NB4 (cell line): Measurements from ENCODE around the gene FMNL2.

ENCODE experiments used
- DNase-seq: peaks from one replicate; pipeline ENCODE4 v3.0.0; 2010; ENCODE audit warnings: low read depth
- H3K4me3 ChIP-seq: one replicate; pipeline ENCODE4 v1.5.1; 2011; ENCODE audit warnings: mild to moderate bottlenecking, low read depth, low read length, moderate library complexity
- MYC ChIP-seq: IDR thresholded peaks from 2 replicates; pipeline ENCODE4 v1.6.1; 2011; ENCODE audit warnings: low read depth, low read length
- POLR2A ChIP-seq: IDR thresholded peaks from 2 replicates; pipeline ENCODE4 v1.6.1; 2011; ENCODE audit warnings: mild to moderate bottlenecking; ENCODE audit not compliant: insufficient read length; ENCODE audit errors: extremely low read depth
- TF ChIP-seq, protein P1 (sequence below): IDR thresholded peaks from one replicate; pipeline ENCODE4 v1.5.1; 2012; ENCODE audit warnings: low read depth, low read length
- TF ChIP-seq, protein P2 (sequence below): IDR thresholded peaks from 2 replicates; pipeline ENCODE4 v1.6.1; 2011; ENCODE audit warnings: low read depth, low read length

The FMNL2 gene

GRCh38 chr2:152349416-152349815, 14.4 kb downstream of the FMNL2 start:
- no peak overlapping the region for H3K4me3 ChIP-seq
- TF ChIP-seq POLR2A: no peak
- TF ChIP-seq, protein P1, sequence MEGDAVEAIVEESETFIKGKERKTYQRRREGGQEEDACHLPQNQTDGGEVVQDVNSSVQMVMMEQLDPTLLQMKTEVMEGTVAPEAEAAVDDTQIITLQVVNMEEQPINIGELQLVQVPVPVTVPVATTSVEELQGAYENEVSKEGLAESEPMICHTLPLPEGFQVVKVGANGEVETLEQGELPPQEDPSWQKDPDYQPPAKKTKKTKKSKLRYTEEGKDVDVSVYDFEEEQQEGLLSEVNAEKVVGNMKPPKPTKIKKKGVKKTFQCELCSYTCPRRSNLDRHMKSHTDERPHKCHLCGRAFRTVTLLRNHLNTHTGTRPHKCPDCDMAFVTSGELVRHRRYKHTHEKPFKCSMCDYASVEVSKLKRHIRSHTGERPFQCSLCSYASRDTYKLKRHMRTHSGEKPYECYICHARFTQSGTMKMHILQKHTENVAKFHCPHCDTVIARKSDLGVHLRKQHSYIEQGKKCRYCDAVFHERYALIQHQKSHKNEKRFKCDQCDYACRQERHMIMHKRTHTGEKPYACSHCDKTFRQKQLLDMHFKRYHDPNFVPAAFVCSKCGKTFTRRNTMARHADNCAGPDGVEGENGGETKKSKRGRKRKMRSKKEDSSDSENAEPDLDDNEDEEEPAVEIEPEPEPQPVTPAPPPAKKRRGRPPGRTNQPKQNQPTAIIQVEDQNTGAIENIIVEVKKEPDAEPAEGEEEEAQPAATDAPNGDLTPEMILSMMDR: no peak
- TF ChIP-seq, protein P2, sequence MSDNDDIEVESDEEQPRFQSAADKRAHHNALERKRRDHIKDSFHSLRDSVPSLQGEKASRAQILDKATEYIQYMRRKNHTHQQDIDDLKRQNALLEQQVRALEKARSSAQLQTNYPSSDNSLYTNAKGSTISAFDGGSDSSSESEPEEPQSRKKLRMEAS: no peak
- no peak for TF ChIP-seq MYC
- no peak for DNase-seq

DNA sequence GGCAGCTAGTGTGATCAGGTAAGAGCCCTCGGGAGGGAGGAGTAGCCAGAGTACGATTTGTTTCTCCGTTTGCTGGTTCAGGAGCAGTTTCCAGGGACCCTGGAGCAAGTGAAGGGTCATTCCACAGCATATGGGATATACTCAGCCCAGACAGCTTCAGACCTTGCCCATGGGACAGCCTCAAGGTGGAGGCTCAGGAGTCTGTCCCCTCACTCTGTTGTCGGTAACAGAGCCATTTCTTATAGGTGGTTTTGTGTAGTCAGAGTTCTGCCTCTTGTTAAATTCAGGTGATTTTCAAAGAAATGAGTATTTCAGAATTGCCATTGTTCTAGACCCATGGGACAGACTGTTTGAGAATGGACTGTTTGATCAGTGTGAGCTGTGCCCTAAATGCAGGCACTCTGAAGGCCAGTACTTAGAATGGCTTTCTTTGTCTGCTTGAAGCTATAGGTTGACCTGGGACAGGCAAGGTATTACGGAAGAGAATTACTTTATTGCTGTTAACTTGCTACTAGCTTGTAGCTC, 15.2 kb downstream of the FMNL2 start:
- no peak overlapping the region for H3K4me3 ChIP-seq
- TF ChIP-seq, protein P1: no peak
- DNase-seq: no peak

- TF ChIP-seq, protein P1: no peak
- TF ChIP-seq MYC (no peak), POLR2A (no peak)
- TF ChIP-seq, protein P2: no peak
- no peak overlapping the region for H3K4me3 ChIP-seq
- DNase-seq: no peak
These were observed 17.6 kb downstream of the FMNL2 start for GRCh38 chr2:152352616-152353015.

GRCh38 chr2:152353364-152353763, 18.4 kb downstream of the FMNL2 start:
- TF ChIP-seq POLR2A: no peak
- TF ChIP-seq, protein P1: no peak
- TF ChIP-seq, protein P2: no peak
- TF ChIP-seq MYC: no peak
- DNase-seq: no peak
- no peak overlapping the region for H3K4me3 ChIP-seq

DNA sequence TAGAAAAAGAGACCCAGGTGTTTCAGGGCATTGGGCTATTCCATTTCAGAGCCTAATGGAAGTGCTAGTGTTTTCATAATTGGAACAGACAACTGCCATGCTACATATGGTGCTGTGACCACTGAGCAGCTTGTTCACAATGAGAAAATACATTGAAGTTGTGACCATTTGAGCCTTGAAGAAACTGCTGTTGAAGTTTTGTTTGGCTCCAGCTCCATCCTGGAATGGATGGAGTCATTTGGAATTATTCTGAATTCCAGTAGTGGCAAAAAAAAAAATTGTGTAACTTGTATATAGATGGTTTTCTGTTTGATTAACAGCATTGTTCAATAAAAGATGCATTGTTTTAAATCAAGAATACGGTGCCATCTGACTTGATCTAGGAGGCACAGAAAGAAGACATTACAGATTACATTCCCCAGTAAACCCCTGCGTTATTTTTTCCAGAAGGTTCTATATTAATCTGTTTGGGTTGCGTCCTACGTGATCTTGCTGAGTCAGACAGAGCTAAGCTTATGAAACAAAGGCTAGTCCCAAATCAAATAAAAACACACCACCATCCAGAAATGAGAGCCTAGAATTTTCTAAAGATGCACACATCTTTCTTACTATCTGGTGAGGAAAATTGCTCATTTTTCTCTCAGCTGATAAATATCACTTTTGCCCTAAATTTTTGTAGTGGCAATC, 19.2 kb downstream of the FMNL2 start:
- H3K4me3 ChIP-seq: no peak overlapping the region
- TF ChIP-seq POLR2A: no peak
- TF ChIP-seq, protein P1: no peak
- TF ChIP-seq MYC: no peak
- TF ChIP-seq, protein P2: no peak
- DNase-seq: no peak

DNA sequence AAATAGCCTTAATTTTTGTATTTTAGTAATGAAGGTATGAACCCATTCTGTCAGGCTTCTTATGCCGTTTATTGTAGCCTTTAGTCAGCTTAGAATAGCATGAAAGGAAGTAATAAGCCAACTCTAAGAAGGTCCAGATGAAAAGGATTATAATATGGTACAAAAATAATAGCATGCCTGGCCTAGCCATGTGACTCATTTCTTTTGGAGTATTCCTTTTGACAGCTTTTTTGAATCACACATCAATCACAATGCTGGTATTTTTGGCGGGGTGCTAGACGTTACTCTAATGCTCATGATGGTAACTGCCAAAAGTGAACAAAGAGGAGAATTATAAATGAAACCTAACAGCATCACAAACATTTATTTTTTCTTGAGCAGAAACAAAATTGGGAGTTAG, 19.9 kb downstream of the FMNL2 start:
- H3K4me3 ChIP-seq: no peak overlapping the region
- no peak for DNase-seq
- TF ChIP-seq, protein P2: no peak
- TF ChIP-seq POLR2A (no peak), MYC (no peak)
- TF ChIP-seq, protein P1: no peak
